Posterior vena cava (tissue), 2 donors: Measurements from ENCODE around the gene SEMA4D. TPM values are rescaled to one million over a fixed set of nuclear protein-coding genes. Genes with fewer than 3 reads are reported as not detected.

ENCODE experiments used
- DNase-seq: peaks from one replicate; pipeline ENCODE4 v3.0.0-alpha.2; 2020; ENCODE audit warnings: low spot score
- intact Hi-C, 2 donors: fragments of 100-400 bp; cut with DNase I; formaldehyde crosslinking; loops; one replicate each; pipeline versions ENCODE4 v1.14.1 to v1.14.2; 2022 to 2023
- total RNA-seq, 2 donors: library from RNA; stranded (reverse); fragmentation: NEBNext Ultra II Directional; extraction: Animal tissue kit (Norgen Biotek cat#: 25700); gene quantifications; one replicate each; pipeline ENCODE4 v1.2.1, GENCODE V29; 2021
- donor health status: DM: yes; HTN: yes; CAD: no.
- donor health status: DM: yes; HTN: yes; CAD: no.

The SEMA4D gene
- total RNA-seq, 2 donors from 2014 or later = 10.0 to 14.1 TPM

DNA sequence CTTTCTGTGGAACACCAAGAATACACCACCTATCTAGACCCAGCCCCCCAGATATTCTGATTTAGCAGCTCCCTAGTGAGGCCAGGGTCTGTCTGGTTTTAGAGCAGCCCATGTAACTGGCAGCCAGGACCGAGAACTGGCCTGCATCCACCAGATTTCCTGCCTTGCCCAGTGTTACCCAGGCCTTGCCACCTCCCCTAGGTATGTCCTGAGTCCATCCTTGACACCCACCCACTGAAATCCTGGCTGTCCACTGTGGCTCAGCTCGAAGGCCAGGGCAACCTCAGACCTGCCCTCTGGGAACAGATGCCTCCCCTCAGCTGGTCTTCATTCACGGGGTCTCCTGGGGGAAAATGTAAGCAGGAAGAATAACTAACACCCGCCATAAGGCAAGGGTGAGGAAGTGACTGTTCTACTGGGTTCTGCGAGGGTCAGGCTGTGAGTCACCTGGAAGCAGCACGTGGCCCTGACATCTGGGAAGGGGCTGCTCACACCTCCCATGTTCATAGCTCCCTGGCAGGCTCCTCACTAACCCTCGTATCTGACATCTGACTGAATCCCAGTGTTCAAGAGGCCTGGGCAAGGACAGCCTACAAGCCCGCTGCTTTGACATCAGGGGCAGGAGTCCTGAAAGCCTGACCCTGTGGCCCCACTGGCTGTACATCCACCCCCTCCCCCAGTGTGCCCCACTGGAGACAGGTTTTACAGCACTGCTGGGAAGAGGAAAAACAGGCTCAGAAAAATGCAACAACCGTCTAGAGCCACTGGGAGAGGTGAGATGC is 72.7 kb downstream of the SEMA4D start:
- DNase-seq = no peak
- intact Hi-C loops = no loop called here

DNA sequence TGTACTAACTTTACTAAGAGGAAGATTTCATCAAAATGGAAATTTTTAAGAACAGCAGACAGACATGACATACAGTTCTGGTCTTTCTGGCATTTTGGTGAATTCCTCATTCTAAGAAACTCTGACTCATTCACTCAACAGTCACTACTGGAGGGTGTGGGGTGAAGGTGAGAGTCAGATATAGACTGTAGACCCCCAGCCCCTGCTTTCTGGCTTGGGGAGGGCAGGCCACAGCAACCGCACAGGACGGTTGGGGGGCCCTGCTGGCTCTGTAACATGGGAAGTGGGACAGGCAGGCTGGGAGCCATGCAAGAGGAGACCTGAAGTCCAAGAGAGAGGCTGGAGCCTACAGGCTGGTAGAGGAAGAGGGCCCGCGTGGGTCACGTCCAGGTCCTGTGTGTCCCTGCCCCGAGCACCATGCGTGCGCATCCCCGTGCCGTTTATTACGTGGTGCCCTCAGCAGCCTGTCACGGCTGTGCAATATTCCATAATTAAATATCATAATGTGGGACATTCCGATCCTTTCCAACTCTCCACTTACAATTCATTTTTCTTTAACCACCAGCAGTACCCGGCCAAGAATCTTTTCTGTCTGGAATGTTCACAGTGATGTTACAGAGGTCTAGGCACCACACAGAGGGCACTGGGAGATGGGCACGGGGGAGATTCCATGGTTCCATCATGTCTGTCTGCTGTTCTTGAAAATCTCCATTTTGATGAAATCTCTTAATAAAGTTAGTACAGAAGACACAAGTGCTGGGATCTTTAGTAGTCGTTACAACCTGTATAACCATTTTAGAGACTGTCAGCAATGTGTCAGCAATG is 75.5 kb downstream of the SEMA4D start:
- no peak for DNase-seq
- intact Hi-C loops = no loop called here

DNA sequence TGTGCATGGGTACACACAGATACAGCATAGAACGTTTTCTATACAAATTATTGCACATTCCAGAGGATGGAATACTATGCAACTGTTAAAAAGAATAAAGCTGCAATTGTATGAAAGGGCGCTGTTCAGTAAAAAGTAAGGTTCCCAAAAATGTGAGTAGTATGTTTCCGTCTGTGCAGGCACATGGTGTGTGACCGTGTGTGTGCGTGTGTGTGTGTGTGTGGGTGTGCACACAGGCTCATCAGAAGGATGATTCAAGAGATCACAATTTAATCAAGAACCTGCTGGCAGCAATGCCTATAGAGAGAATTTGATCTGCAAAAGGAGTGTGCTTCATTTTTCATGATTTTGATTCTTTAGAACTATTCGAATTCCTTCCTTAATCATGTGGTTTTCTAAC is 76.3 kb downstream of the SEMA4D start:
- intact Hi-C loops = no loop called here

DNA sequence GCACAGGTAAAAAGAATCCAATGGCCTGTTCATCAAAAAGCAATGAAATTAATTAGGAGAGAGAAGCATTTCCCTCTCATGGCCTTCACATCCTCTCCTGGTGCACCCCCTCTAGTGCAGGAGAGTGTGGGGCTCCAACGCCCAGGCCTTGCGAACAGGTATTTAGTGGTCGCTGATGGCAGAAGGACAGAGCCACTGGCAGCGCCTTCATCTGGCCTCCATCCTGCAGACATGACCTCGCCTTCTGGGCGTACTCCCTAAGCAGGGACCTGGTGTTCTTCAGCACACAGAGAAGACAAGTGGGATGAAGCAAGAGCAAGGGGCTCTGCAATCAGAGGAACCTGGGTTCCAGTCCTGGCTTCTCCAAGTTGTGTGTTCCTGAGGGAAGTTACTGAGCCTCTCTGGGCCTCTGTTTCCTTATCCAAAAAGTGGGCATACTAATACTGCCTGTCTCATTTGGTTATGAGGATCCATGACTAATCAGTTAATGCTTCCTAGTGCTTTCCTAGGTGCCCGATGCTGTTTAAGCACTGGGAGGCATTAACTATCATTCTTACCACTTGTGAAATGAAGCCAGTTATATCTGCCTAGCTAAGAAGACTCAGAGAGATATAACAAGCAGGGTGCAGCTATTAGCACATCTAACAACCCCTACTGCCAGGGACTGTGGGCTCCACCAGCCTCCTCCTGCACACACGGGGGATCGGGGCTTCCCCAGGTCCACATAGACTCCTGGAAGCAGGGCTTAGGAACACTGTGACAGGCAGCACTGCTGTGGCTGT is 77.3 kb downstream of the SEMA4D start:
- intact Hi-C loops = no loop called here

More for the DNA sequence above, 76.3 kb downstream of the SEMA4D start:
- no peak for DNase-seq

DNA sequence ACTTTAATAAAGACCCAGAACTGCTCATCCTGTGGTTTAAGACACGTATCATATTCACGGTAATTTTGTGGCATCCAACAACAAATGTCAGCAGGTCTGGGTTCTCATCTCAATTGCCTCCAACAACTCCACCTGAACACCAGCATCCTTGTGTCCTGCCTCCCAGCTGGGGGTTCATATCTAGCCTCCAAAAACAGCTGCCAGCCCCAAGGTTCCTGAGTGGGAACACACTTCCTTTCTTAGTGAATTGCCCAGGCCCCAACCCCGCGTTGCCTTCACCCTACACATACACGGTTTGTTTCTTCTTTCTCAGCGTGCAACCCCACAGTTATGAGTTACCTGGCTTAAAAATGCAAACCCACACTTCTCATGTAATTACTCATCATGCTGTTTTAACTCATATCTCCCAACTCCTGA is 77.9 kb downstream of the SEMA4D start:
- intact Hi-C loops = no loop called here
- DNase-seq = no peak

More for the DNA sequence above, 77.3 kb downstream of the SEMA4D start:
- no peak for DNase-seq

DNA sequence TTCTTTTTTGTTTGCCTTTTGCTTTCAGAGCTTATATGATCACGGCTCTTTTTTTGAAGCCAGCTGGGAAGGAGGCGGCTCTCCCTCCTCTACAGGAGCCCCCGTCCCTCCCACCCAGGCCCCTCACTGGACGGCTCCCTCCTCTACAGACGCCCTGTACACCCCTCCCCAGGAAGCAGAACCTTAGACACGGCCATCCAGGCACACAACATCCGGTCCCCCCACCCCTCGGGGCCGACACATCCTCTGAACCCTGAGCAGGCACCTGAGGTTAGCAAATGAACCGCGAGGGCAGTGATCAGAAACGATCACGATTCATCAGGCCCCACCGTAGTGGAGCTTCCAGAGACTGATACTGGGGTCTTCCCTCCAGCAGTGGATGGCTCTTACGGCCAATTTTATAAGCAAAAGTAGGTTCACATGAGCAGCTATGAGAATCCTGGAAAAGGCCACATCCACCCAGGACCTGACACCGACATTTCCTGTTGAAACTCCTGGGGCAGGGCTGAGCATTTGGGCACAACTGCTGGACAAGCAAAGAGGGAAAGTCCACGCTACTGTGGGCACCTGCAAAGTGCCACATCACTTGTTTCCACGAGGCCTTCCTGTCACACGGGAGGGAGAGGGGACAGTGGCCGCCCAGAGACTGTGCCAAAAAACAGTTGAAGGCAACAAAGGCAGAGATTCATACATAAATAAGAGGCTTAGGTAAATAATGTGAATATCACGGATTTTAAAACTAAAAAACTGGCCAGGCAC is 78.9 kb downstream of the SEMA4D start:
- no peak for DNase-seq
- intact Hi-C loops = no loop called here

DNA sequence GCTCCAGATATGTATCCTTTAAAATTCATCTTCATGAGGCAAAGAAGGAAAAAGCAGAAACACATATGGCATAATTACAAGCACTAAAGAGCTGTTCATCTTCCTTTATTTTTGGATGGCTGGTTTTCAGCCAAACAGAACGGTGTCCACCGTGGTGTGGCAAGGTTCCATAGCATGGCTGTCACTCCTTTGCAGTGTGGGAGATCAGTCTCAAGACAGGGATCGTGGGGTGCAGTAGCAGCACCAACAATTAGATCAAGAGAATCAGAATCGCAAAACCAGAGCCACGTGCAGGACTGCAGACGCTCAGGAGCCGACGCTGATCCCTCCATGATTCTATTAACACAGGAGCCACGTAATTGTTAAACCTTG is 79.5 kb downstream of the SEMA4D start:
- intact Hi-C loops = no loop called here
- no peak for DNase-seq

DNA sequence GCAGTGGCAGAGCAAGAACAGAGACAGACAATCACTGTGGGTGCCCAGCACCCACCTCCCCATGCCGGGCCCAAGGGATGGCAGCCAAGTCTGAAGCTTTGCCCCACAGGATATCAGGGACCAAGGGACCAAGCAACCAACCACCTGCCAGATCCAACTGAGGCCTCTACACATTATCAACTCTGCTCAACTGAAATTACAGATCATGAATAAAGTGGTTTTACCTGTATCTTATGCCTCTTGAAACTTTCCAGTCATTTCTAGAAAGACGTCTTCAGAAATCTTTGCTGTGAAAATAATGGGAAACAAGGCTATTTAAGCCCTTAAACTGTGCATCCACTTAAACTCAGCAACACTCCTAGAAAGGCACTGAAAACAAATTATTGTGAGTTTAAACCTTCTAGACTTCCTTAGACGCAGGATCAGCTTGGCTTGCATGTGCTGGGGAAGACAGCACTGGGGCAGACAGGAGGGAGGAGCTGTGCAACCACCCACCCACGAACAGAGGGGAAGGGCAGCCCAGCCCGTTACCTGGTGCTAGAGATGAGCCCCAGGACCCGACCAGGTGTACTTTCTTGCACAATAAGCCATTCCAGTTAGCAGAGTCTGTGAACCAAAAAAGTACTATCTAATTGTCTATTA is 80.0 kb downstream of the SEMA4D start:
- no peak for DNase-seq
- intact Hi-C loops = no loop called here

DNA sequence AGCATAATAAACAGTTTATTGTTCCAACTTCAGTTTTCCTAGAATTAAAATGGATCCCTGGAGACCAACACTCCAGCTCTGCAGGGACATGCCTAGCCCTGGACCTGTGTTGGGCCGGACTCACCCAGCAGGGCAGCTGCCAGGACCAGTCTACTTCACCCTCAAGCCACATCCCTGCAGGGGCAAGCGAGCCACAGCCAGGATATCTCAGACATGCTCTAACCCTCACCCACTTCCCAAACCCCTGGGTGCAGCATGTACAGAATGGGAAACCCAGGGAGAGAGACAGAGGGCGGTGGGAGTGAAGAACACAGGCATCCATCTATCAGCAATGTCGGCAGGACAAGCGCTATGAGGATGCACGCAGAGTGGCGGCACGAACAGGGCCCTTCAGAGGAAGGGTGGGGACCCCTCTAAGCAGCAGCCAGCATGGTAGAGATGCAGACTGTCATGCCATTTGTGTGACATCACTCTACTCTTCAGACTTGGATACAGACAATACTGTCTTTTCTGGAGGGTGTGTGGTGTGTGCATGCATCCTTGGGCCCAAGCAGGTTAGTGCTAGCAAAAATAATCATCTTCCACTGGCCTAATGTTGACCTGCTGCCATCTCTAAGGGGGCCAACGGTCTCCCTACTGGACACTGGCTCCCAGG is 83.1 kb downstream of the SEMA4D start:
- intact Hi-C loops = no loop called here
- no peak for DNase-seq

DNA sequence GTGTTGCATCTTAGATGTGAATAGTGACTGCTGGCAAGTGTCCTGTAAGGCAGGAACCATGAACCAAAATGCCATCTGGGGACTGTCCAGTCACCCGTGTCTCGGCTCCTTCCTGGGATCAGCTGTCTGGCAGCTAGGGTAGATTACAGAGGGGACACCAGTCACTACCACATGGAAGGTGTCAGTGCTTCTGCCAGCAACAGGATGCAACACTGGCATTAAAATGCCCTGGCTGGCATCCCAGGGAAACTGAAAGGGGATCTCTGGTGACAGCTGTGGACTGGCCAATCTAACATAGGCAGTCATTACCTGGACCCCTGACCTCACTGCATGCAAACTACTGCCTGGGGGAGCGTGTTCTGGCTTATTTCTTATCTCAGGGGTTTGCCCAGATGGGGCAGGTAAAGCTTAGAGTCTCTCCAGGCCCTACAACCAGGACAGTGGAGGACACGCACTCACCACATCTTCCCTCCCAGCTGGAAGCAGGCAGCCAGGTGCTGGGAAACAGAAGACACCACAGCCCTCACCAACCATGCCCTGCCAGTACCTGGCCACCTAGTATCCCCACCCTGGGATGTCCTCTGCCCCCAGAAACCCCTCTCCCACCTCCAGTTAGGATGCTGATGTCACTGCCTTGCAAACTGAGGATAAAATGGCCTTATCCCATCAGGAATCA is 83.8 kb downstream of the SEMA4D start:
- intact Hi-C loops = no loop called here
- DNase-seq = no peak

DNA sequence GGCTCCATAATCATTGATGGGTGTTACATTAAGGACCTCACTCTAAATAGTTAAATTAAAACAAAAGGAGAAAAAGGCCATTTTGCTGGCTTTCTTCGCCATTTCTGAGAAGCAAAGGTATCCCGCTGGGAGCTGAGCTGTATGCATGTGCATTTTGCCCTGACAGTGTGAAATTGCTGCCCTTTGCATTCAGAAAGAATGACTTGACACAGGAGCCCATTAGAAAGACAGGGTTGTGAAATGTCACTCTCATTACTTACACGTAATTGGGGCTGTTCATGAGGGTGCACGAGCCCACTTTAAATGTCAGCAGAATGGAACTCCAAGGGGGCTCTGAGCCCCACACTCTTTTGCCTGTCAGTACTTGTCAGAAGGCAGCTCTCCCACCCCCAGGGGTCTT is 85.0 kb downstream of the SEMA4D start:
- intact Hi-C loops = no loop called here
- DNase-seq = no peak

DNA sequence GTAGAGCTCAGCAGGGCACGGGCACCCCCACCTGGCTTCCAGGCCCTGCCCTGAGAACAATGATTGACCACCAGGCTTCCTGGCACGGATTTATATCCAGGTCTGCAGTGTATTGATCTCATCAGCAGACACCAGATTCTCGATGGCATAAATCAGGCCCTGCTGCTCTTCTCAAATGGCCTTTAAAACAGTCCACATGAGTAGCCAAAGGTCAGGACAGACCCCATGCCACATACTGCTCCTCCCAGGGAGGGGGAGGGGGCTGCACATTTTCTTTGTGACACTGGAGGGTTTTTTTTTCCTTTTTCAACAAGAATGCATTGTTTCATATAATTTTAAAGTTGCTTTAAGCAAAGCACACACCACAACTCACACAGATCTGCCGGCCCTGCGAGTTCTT is 85.4 kb downstream of the SEMA4D start:
- intact Hi-C loops = no loop called here
- no peak for DNase-seq

DNA sequence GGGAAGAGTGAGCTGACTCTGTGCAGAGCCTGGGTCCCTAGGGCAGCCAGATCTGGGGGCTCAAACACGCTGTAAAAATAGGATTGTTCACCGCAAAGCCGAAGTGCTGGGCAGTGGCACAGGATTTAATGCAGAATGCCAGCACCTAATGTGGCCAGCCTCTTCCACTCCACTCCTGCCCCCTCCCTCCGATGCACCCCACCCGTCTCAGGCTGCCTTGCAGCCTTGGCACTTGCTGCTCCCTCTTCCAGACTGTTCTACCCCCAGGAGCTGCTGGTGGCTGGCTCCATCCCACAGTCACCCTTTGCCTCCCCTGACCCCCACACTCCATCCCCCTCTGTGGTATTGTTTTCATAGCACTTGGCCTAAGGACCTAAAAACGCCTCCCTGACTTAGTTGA is 86.2 kb downstream of the SEMA4D start:
- intact Hi-C loops = no loop called here
- DNase-seq = no peak

DNA sequence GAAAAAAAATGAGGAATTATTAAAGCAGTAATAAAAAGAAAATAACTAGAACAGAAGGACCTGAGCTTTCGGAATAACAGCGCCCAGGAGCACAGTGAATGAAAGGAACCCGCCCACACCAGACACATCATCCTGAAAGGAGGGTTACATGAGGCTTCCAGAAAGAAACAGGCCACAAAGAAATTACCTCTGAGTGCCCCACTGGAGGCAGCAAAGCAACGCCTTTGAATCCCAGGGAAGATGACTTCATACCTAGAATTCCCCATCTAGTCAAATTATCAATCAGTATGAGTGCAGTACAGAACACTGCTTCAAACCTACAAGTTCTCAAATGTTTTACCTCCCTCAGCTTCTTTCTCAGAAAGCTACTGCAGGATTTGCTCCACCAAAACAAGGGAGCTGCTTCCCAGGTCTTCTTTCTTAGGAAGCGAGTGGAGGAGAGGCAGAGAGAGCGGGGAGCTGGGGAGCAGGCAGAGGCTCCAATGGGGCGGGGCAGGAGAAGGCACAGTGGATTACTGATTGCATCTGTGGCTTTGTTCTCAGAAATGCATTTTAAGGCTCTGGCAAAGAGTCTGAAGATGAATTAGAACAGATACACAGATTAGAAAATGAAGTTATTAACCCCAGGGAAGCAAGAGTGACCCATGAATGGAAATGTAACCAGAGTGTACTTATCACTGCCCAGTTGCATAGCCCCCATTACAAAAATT is 87.1 kb downstream of the SEMA4D start:
- intact Hi-C loops = no loop called here
- no peak for DNase-seq

DNA sequence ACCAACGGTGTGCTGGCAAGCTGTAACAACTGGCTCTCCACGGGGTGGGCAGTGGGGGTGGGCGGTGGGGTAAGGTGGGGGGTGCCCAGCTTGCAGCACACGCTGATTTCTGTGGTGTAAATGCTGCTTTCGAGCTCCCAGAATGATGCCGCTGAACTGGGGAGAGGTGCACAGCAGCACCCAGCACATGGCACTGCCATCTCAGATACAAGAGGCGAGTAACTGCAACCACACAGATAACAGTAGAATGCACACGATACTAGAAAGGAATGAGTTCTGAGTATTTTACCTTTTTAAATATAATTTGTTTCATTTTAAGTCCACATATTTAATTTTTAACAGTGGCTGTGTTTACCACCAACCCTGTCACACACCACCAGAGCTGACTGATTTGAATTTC is 87.9 kb downstream of the SEMA4D start:
- intact Hi-C loops = no loop called here
- no peak for DNase-seq

DNA sequence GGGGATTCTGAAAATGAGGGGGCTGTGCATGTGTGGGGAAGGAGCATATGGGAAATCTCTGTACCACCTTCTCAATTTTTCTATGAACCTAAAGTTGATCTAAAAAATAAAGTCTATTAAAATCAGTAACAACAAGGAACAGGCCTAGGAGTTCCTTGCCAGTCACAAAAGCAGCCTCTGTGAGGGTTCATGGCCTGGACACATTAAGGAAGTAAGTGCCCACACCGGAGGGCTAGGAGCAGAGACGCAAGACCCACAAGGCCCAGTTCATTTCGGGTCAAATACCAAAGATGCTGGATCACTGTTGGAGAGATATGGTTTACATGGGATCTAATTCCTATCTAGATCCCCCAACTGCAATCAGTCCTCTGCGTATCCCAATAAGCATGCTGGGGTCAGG is 88.4 kb downstream of the SEMA4D start:
- intact Hi-C loops = no loop called here
- no peak for DNase-seq

DNA sequence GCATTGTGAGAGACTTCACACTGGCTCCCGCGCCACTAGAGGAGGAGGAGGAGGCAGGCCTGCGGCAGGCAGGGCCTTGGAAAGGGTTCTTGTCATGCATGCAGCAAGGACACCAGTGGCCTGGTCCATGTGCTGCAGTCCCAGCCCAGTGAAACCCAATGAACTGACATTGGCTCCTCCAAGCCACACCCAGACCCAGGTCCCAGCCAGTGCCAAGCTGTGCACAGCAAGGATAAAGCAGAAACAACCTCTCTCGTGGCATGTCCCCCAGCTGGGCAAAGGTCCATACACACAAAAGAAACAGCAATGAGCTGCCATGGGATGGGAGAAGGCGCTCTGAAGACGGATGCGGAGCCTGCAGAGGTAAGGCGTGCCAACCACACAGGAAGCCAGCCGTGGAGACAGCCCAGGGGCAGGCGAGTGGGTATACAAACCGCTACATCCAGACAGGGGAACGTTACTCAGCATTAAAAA is 89.2 kb downstream of the SEMA4D start:
- intact Hi-C loops = no loop called here
- DNase-seq = no peak
